ENCODE data around the gene SHROOM3.
"Not testable (repeated sequence)": the region's sequence is repeated elsewhere in the genome, so short reads cannot be mapped to it uniquely, and the experiment has no call there.

SHROOM3 gene

DNA sequence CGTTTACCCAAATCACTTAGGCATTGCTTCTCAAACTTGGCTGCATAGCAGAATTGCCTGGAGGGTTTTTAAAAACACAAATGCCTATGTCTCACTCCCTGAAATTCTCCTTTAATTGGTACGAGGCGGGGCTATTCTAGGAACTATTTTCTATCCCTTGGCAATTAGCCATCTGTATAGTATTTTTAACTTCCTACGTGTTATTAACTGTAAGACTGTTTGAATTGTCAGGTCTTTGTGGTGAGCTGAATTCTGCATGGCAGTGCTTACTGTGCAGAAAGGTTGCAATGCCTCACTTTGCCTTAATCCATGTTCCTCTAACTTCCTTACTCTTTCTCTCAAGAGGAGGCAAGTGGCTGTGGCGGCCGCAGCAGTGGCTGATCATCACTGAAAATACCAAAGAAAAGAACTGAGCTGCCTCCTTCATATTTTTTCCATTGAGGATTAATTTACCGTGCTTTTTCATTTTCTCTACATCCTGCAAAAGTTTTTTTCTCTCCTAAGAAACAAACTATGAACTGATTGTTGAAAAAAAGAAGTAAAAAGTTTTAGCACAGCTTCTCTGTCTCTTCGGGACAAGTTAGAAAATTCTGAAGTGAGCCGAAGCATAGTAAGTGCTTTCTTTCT, at the start of gene SHROOM3:
Gene SHROOM3, plus strand, starts transcription at position 329 of the 627 bp plus-strand sequence. CDS start 824 bp downstream, outside the sequence.
- in situ Hi-C loops (cut with MboI; ENCODE audit: low sequenced_read_pairs) = no loop called here

DNA sequence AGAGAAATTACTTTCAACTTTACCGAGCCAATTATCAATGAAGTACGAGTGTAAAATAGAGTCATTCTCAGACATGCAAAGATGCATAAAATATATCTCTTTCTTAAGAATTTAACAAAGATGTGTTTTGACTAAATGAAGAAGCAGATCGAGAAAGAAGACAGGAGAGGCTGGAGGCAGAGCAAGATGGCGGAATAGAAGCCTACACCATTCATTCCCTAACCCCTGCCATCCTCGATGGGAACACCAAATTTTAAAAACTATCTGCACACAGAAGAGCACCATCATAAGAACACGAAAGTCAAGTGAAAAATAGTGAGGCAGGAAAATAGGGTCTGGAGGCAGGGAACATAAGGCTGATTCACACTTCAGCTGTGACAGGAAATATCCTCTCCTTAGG, 49.1 kb upstream of the SHROOM3 start:
- in situ Hi-C loops (cut with MboI; ENCODE audit: low sequenced_read_pairs) = no loop called here

DNA sequence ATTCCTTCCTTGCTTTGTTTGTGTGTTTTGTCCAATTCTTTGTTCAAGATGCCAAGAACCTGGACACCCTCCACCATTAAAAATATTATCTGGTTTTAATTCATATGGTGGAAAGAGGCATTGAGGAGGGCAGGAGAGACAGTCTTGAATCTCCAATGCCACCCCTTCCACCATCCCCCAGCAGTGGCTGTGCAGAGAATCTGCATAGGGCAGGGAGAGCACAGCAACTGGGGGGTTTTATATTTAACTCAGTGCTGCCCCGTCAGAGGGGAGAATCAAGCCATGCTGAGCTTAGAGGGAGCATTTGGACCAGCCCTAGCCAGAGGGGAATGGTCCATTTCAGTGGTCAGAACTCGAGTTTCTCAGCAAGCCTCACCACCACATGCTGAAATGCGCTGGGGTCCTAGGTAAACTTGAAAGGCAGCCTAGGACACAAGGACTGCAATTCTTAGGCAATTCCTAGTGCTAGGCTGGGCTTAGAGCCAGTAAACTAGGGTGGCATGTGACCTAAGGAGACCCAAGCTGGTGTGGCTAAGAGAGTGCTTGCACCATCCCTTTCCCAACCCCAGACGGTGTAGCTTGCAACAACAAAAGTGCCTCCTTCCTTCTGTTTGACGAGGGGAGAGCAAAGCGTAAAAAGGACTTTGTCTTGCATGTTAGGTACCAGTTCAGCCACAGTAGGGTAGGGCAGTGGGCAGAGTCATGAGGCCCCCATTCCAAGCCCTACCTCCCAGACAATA, 48.3 kb upstream of the SHROOM3 start:
- in situ Hi-C loops (cut with MboI; ENCODE audit: low sequenced_read_pairs) = no loop called here

DNA sequence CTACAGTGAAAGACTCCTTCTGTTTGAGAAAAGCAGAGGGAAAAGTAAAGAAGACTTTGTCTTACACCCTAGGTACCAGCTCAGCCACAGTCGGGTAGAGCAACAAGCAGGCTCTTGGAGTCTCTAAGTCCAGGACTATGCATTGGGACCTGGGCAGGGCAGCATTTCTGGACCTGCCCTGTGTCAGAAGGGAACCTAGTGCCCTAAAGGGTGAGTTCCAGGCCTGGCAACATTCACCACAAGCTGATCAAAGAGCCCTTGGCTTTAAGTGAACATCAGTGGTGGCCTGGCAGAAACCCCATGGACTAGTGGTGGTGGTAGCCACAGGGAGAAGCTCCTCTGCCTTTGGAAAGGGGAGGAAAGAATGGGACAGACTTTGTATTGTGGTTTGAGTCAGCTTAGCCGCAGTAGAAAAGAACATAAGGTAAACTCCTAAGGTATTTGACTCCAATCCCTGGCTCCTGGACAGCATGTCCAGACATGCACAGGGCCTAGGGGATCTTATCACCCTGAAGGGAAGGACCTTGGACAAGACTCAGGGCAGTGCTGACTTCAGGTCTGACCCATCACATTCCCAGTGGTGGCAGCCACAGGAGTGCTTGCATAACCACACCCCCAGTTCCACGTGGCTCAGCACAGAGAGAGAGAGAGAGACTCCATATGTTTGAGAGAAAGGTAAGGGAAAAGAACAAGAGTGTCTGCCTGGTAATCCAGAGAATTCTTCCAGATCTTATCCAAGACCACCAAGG, 46.7 kb upstream of the SHROOM3 start:
- in situ Hi-C loops (cut with MboI; ENCODE audit: low sequenced_read_pairs) = no loop called here

DNA sequence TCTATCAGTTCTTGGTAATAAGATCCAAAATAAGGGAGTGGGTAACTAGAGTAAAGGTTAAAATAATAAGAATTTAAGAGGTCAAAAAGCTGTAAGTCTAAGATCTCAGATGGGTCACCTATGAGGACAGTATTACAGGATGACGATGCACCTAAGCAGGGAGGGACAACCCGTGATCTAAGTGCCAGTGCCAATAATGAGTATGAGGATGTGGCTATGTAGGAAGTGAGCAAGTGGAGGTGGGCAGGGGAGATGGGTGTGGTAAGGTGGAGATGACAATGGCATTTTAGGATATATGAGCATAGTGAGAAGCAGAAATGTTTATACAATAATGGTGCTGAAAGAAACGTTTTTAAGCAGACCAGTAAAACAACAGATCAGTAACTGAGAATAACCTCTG, 33.4 kb upstream of the SHROOM3 start:
- in situ Hi-C loops (cut with MboI; ENCODE audit: low sequenced_read_pairs) = no loop called here

DNA sequence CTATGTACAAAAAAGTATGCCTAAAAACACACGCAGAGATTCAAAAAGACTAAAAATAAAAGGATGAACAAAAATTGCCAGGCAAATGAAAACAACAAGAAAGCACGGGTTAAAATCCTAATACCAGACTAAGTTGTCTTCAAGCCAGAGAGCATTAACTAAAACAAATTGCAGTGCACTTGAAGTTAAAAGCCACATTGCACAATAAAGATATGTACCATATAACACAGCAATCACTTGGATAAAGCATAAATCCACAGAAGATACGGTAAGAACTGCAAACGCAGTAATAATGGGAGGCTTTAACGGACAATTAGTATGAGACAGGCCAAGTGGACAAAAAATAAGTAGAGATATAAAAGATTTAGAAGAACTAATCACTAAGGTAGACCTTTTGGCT, 28.9 kb upstream of the SHROOM3 start:
- in situ Hi-C loops (cut with MboI; ENCODE audit: low sequenced_read_pairs) = no loop called here

DNA sequence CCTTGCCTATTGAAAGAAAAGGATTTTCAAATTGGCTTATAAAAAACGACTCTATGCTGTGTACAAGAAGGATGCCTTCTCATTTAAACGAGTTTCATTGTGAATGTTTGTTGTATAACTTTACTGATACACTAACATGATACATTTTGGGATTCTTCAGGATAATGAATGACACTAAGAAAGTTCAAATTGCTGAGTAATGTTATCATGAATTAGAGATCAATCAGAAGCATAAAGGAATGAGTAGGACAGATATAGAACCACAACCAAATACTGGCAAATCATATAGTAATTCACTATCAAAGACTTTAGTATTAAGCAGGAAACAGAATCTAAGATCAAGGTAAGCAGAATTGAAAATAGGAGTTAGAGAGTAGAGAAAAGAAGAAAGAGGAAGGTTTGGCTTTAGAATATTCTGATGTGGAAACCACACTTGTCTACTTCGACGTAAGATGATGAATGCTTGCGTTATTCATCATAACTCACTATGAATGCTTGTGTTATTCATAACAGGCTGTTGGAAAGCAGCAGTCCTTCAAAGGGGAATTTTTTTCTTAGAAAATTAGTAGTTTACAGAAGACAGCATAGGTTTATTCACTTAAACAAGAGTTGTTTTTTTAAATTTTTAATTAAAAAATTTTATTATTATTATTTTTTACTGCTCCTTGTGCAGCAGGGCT, 27.4 kb upstream of the SHROOM3 start:
- in situ Hi-C loops (cut with MboI; ENCODE audit: low sequenced_read_pairs) = no loop called here

DNA sequence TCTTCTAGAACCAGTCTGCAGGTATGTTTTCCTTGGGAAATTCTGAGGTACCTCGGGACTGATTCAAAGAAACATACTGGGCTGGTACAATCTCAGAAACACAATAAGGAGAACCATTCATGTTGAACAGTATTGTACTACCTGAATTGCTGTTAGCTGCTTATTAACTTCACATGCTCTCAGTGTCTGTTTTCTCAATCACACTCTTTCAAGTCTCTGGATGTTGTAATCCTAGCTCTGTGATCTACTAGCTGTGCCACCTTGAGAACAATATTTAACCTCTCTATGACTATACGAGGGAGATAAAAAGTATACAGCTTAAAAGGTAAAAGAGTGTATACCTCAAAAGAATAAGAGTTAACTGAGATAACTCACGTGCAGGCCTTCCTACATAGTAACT, 24.4 kb upstream of the SHROOM3 start:
- in situ Hi-C loops (cut with MboI; ENCODE audit: low sequenced_read_pairs) = no loop called here

DNA sequence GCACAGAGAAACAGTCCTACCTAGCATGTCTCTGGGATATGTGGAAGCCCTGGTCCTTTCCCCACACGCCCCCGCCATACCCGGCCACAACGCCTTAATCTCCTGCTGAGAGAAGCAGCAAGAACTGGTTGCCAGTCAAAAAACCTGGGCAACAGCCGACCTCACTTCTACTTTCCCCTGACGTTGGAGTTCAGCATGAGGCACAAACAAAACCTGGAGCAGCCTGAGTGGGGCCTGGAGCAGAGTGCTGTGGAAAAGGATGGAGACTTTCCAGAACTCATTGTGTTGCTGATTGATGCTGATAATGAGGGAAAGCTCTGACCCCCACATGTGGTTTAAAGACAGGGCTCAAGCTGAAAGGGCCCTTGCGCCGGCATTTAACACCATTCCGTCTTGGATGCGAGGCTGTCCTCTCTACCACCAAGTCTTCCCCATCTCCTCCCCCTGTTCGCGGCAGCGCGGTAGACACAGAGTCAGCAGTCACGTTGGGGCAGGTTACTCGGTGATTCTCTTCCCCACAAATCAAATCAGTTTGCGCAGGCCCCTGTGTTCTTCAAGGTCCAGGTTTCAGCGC, 14.8 kb upstream of the SHROOM3 start:
- in situ Hi-C loops (cut with MboI; ENCODE audit: low sequenced_read_pairs) = no loop called here

DNA sequence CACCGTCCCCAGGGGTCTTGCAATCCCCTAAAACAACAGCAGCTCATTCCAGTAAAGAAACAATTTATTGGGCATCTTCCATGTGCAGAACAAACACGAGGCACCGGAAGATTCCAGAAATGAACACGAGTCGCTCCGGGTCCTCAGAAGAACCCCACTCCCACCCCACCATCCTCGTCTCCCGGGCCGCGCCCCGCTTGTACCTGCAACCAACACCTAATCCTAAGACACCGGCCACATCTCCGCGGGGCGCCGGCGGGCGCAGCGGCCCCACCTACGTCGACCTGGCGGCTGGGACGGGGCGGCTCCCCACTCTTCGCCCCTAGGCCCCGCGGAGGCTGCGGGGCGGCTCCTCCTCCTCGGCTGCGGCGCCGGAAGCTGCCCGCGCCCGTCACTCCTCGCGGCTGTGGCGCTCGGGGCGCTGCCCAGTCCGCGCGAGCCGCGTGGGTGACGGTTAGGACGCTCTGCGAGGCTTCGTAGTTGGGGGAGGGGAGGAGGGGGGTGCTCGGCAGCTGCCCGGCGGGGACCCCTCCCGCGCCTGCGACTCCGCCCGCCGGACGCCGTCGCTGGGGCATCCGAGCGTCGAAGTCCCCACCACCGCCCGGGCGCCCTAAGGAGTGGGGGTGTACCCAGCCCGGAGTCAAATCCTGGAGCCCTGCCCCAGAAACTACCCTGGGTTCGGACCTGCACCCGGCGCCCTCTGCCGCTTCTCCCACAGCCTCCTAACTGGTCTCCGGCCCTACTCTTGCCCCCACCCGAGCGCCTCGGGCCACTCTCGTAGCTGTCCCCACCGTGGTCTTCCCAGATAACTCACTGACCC, 14.1 kb upstream of the SHROOM3 start, which contains the start of gene CCDC158:
Gene CCDC158, minus strand, starts transcription at position 380 of the 820 bp plus-strand sequence. CDS start 17,934 bp downstream, outside the sequence.
- in situ Hi-C loops (cut with MboI; ENCODE audit: low sequenced_read_pairs) = no loop called here

DNA sequence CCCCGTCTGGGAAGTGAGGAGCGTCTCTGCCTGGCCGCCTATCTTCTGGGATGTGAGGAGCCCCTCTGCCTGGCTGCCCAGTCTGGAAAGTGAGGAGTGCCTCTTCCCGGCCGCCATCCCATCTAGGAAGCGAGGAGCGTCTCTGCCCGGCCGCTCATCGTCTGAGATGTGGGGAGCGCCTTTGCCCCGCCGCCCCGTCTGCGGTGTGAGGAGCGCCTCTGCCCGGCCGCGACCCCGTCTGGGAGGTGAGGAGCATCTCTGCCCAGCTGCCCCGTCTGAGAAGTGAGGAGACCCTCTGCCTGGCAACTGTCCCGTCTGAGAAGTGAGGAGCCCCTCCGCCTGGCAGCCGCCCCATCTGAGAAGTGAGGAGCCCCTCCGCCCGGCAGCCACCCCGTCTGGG, 11.9 kb upstream of the SHROOM3 start:
- in situ Hi-C loops (cut with MboI; ENCODE audit: low sequenced_read_pairs) = not testable (repeated sequence)

DNA sequence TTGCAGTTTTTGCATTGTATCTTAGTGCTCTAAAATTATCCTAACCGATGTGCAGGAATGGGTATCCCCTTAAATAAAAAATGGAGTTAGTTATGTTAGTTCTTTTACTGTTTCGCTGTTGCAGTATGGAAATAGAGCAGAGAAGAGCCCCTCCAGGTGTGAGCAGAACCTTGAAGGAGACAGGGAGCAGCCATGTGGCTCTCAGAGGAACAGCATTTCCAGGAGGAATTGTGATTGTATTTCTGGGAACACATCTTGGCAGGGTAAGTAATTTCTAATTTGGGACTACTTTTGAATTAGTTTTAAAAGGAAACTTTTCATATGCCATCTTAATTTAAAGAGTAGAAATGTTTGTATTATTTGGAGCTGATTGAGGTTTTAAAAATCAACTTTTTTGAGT, 8.8 kb upstream of the SHROOM3 start:
- in situ Hi-C loops (cut with MboI; ENCODE audit: low sequenced_read_pairs) = no loop called here

DNA sequence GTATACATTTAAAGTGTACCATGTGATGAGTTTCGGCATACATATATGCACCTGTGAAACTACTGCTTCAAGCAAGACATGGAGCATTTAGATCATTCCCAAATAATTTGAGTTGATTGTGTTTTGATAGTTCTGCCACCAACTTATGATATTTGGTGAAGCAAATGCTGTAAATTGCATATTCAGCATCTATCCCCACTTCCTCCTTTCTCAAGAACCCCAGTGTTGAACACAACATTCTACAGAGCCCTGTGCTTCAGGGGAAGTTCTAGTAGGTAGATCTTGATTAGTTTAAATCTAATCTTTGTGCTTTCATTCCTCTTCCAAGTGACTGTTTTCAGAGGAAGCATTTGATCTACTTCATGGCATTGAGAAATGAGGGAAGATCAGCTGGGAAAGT, 5.4 kb upstream of the SHROOM3 start:
- in situ Hi-C loops (cut with MboI; ENCODE audit: low sequenced_read_pairs) = no loop called here

DNA sequence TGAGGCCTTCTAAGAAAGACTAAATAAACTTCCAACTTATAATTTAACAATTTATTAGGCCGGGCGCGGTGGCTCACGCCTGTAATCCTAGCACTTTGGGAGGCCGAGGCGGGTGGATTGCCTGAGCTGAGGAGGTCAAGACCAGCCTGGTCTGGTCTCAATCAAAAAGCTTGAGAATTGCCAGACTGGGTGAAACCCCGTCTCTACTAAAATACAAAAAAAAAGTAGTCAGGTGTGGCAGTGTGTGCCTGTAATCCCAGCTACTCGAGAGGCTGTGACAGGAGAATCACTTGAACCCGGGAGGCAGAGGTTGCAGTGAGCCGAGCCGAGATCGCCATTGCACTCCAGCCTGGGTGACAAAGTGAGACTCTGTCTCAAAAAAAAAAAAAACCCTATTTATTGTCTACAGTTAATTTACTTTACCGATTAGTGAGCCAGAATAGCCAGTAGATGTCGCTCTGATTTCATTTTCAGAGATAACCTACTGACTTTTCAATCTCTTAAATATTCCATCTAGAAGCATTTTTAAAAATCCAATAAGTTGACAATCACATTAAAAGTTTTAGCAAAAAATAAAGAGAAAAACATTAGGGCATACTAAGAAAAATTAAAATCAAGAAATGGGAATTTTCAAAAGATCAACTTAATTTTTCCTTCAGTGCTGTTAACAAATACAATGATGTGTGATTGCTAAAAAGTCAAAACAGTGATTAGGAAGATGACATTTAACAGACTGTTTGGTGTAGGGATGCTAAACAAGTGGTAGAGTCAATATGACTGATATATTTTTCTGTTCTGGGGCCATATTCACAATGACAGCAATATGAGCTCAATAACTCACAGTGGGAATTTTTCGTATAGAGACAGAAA, 4.3 kb upstream of the SHROOM3 start:
- in situ Hi-C loops (cut with MboI; ENCODE audit: low sequenced_read_pairs) = no loop called here

DNA sequence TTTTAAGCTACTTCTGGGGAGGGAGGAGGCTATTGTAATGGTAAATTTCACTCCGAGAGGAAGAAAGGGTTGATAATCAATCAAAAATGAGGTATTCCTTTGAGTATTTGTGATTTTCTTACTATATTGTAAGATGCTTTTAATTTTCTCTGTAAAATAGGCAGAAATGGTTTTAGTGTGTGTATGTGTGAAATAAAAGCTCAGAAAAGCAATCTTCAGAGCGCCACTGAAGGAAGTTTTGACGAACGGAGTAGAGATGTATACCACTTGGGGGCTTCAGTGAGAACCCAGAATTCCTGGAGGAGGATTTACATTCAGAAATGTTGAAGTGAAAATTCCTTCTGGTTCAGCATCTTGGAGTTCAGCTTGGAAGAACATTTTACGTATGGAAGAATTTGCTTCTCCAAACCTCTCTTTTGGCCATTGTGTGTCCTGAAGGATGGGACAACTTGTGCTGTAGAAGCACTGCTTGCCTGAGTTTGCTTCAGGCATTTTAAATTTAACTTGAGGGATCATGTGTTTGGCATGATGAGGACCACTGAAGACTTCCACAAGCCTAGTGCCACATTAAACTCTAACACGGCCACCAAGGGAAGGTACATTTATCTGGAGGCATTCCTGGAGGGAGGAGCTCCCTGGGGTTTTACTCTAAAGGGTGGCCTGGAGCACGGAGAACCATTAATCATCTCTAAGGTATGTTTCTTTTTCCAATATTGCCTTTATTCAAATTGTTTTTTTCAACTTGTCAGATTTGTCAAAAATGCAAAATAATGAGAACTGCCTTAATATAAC, 695 bp downstream of the SHROOM3 start:
- in situ Hi-C loops (cut with MboI; ENCODE audit: low sequenced_read_pairs) = no loop called here

DNA sequence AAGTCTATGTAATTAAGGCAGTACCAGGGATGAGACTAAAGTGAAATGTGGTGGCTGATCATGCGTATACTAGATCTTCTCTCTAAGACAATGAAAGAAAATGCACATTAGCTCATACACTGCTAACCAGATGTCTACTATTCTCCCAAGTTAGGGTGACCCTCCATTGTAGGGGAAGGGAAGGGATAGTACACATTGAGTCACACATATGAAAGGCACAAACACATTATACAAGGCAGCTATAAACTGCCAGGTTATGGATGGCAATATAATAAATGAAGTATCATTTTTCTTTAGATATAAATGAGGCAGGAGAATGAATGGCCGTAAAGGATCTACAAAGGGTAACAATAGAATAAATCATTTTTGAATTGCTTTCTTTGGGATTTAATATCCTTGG, 4.5 kb downstream of the SHROOM3 start:
- in situ Hi-C loops (cut with MboI; ENCODE audit: low sequenced_read_pairs) = no loop called here

DNA sequence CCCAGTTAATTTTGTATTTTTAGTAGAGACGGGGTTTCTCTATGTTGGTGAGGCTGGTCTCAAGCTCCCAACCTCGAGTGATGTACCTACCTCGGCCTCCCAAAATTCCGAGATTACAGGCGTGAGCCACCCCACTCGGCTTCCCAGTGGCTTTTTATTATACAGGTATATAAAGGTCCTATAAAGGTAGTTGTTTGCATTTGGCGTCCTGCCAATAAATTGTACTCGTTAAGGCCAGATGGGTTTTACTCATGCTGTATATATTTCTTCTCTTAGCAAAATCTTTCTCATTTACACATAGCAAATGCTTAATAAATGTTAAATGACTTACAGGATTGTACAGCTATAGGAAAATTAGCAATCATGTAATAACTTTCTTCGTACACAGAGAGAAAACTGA, 6.9 kb downstream of the SHROOM3 start:
- in situ Hi-C loops (cut with MboI; ENCODE audit: low sequenced_read_pairs) = no loop called here

DNA sequence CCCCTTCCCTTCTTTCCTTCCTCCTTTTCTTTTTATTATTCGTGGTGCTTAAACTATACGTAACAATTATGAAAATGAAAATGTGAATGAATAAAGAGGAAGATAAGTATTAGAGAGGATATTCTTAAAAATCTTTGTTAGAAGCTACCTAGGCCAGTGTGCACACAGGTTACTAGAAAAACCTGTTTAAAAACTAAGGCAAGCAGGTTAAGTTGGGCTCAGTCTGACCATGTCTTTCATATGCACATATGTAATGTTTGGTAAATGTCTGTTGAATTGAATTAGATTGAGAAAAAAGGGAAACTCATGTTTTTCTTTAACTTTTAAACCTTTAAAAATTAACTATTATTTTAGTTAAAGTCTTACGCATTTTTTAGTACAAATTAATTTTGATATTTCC, 7.8 kb downstream of the SHROOM3 start:
- in situ Hi-C loops (cut with MboI; ENCODE audit: low sequenced_read_pairs) = no loop called here

Measured in HL-60/S4 treated with retinoic acid at 250 ng/mL for 4 days and 3 days (cell line).